ENCODE data around the gene TACR1.

The TACR1 gene

DNA sequence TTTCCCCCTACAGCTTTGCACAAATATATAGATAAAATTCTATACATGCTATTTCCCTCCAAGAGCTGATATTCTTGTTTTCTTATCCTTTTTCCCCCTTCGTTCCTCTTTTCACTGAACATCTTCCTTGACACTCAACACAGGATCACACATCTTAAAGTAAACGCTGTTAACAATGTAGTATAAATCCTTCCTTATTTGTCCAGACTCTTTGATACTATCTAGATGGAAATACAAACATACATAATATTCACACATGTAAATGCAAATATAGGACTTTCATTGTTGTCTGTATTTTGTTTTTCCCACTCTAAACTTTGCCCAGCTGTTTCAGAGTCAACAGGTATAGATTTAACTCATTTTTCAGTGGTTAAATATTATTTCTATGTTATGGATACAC is 3.0 kb upstream of the TACR1 start:
- no peak overlapping the region for H3K27ac Mint-ChIP-seq
- no peak overlapping the region for H3K4me3 Mint-ChIP-seq
- H3K4me1 Mint-ChIP-seq = peaks cover 11% of the 10 kb centered on the region
- H3K36me3 Mint-ChIP-seq (ENCODE audit: low read depth) = no peaks in the 10 kb centered on the region
- no peaks in the 10 kb centered on the region for H3K9me3 Mint-ChIP-seq
- peaks cover 72% of the 10 kb centered on the region for H3K27me3 Mint-ChIP-seq (ENCODE audit: low read depth)
- TF ChIP-seq, protein P1, sequence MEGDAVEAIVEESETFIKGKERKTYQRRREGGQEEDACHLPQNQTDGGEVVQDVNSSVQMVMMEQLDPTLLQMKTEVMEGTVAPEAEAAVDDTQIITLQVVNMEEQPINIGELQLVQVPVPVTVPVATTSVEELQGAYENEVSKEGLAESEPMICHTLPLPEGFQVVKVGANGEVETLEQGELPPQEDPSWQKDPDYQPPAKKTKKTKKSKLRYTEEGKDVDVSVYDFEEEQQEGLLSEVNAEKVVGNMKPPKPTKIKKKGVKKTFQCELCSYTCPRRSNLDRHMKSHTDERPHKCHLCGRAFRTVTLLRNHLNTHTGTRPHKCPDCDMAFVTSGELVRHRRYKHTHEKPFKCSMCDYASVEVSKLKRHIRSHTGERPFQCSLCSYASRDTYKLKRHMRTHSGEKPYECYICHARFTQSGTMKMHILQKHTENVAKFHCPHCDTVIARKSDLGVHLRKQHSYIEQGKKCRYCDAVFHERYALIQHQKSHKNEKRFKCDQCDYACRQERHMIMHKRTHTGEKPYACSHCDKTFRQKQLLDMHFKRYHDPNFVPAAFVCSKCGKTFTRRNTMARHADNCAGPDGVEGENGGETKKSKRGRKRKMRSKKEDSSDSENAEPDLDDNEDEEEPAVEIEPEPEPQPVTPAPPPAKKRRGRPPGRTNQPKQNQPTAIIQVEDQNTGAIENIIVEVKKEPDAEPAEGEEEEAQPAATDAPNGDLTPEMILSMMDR (IDR thresholded peaks at IDR 0.05; ENCODE audit: unreplicated experiment in 3 of 3) = no peak

DNA sequence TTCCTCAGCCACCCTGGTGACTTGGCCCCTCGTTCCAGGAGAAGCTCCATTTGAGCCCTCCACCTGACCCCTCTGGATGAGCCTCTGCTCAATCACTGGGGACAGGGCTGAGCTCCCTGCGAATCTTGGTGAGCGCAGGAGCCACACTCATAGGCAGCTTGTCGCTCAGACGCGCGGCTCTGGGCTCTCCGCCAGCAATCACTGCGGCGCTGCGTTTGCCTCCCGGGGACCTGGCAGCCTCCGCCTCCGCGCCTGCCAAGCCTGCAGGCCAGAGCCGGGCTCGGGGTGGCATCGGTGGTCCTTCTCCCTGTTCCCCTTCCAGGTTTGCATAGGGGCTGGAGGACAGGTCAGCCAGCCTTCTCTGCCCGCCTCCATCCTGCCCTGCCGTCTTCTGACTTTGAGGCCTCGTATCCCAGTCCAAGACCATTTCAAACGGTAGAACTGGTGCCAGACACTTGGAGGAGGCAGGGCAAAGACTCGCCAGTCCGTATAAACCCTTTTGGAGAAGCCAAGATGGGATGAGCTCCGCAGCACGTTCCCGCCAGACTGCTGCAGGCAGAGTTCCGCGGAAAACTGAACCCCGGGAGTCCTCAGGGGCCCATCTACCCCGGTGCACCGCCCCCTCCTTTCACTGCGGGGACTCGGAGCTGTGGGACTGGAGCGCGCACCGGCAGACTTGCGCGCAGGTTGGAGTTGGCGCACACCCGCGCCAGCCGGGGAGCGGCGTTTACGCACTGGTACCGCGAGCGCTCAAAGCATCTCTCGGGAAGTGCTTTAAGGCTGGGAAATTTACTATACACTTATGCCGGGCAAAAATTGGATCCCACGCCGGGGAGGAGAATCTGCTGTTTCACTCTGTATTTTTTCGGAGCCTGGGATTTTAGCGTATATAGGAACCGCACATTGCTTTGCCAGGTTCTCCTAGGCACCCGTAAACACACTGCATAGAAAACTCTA is 1.1 kb upstream of the TACR1 start:
- no peaks in the 10 kb centered on the region for H3K9me3 Mint-ChIP-seq
- no peaks in the 10 kb centered on the region for H3K36me3 Mint-ChIP-seq (ENCODE audit: low read depth)
- H3K4me1 Mint-ChIP-seq = peaks cover 11% of the 10 kb centered on the region
- peak overlapping the region; percentile 86 to 90 (median 87) for H3K4me3 Mint-ChIP-seq
- H3K27me3 Mint-ChIP-seq (ENCODE audit: low read depth) = peaks cover 81% of the 10 kb centered on the region
- TF ChIP-seq, protein P1 (IDR thresholded peaks at IDR 0.05; ENCODE audit: unreplicated experiment in 3 of 3) = no peak
- no peak overlapping the region for H3K27ac Mint-ChIP-seq

DNA sequence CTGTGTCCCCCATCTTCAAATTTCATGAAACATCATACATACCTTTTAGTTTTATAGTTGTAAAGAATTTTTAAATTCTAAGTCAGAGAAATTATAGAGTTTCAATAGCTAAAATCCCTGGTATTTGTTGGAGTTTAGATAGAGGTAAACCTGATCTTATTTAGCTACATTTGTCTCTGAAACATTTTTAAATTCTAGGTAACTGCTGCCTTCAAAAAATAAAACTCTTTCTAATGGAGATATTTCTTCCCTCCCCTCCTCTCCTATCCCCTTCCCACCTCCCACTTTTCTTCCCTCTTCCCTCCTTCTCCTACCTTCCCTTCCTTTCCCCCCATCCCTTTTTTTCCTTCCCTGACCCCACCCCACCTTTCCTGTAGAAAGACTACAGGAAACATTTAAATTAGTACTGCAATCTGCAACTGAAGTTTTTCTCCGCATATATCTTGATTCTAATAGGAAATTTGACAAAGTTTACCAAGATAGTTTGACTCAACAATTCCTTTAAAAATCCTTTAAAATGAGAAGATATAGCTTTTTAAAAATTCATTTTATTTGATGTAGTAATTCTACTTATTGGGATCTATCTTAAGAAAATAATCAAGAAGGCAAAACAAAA is 4.1 kb downstream of the TACR1 start:
- Mint-ChIP-seq H3K4me3 (no peak overlapping the region), H3K27me3 (ENCODE audit: low read depth) (peaks cover 65% of the 10 kb centered on the region), H3K36me3 (ENCODE audit: low read depth) (no peaks in the 10 kb centered on the region), H3K27ac (no peak overlapping the region), H3K9me3 (no peaks in the 10 kb centered on the region), H3K4me1 (peaks cover 5% of the 10 kb centered on the region)
- TF ChIP-seq, protein P1 (IDR thresholded peaks at IDR 0.05; ENCODE audit: unreplicated experiment in 3 of 3) = no peak

DNA sequence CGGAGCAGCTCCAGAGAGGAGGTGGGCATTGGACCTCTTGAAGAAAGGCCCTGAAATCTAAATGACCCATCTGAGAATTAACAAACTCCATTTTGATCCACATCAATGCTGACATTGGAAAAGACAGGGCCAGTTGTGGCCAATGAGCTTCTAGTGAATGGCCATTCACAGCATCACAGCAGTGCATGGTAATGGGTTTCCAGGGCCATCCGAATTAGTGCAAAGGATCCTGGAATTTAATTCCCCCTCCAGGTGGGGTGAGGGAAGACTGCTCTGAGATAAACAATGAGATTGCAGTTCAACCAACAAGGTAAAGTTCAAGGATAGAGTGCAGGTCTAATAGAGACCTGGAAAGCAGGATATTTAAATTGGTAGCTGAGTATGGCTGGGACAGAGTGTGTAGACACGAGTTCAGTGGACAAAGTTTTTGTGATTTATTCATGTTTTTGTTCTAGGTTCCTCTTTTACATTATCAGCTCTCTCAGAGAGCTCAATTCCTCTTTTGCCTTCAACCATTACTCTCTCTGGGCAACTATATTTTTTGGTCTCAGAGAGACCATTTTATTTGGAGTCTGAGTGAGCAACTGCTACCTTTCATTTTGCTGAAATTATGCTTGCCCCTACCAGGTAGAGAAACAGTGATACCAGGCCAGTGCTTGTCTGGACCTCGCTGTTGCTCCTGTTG is 5.0 kb downstream of the TACR1 start:
- Mint-ChIP-seq H3K27me3 (ENCODE audit: low read depth) (peaks cover 57% of the 10 kb centered on the region), H3K36me3 (ENCODE audit: low read depth) (no peaks in the 10 kb centered on the region), H3K9me3 (no peaks in the 10 kb centered on the region), H3K4me1 (no peaks in the 10 kb centered on the region), H3K4me3 (no peak overlapping the region), H3K27ac (no peak overlapping the region)
- TF ChIP-seq, protein P1 (IDR thresholded peaks at IDR 0.05; ENCODE audit: unreplicated experiment in 3 of 3) = no peak

DNA sequence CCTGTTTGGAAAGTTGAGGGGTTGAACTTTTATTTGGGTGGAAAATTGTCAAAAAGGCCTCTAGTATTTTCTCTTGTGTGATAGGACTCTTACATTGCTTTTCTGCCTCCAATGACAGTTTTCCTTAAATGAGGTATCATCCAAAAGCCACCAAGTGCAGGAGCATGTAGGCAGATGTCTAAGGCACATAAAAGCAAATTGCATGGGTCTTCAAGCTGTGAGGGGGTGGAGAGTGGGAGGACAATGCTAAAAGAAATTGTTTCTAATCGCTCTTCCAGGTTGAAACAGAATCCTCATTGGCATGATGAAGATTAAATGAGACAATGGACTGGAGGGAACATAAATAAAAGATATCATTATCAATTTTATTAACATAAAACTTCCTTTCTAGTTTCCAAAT is 6.8 kb downstream of the TACR1 start:
- TF ChIP-seq, protein P1 (IDR thresholded peaks at IDR 0.05; ENCODE audit: unreplicated experiment in 3 of 3) = no peak
- H3K9me3 Mint-ChIP-seq = no peaks in the 10 kb centered on the region
- peaks cover 4% of the 10 kb centered on the region for H3K4me1 Mint-ChIP-seq
- no peak overlapping the region for H3K27ac Mint-ChIP-seq
- H3K36me3 Mint-ChIP-seq (ENCODE audit: low read depth) = no peaks in the 10 kb centered on the region
- no peak overlapping the region for H3K4me3 Mint-ChIP-seq
- peaks cover 39% of the 10 kb centered on the region for H3K27me3 Mint-ChIP-seq (ENCODE audit: low read depth)

Data from nephron (organoid).